ENCODE data around the gene KYAT1.

Gene KYAT1

GRCh38 chr9:128881884-128882676, at the start of gene KYAT1, which contains the start of gene LRRC8A:
Gene KYAT1, minus strand, starts transcription at chr9:128881950. Its CDS starts 36,545 bp downstream, at chr9:128845405.
Gene LRRC8A, plus strand, starts transcription at chr9:128882133. Its CDS starts 25,032 bp downstream, at chr9:128907165.
- peak; percentile 91 for DNase-seq

- no peak for DNase-seq
Observed at GRCh38 chr9:128929560-128929959, 47.8 kb upstream of the KYAT1 start.

GRCh38 chr9:128928624-128929023, 46.9 kb upstream of the KYAT1 start:
- DNase-seq, result no peak

- no peak for DNase-seq
Observed at GRCh38 chr9:128927731-128928411, 46.1 kb upstream of the KYAT1 start.

GRCh38 chr9:128923493-128923883, 41.7 kb upstream of the KYAT1 start:
- DNase-seq, result no peak

- DNase-seq, result no peak
Observed at GRCh38 chr9:128921881-128922763, 40.4 kb upstream of the KYAT1 start.

GRCh38 chr9:128920381-128921058, 38.8 kb upstream of the KYAT1 start, which contains the start of gene PHYHD1:
Gene PHYHD1, plus strand, starts transcription at chr9:128920982. Its CDS starts 1,342 bp downstream, at chr9:128922324.
- no peak for DNase-seq

GRCh38 chr9:128919402-128920089, 37.8 kb upstream of the KYAT1 start:
- DNase-seq, result no peak

- no peak for DNase-seq
Observed at GRCh38 chr9:128918921-128919320, 37.2 kb upstream of the KYAT1 start.

GRCh38 chr9:128917151-128917849, 35.5 kb upstream of the KYAT1 start:
- DNase-seq, result no peak

GRCh38 chr9:128916745-128917144, 35.0 kb upstream of the KYAT1 start:
- DNase-seq, result no peak

- no peak for DNase-seq
Observed at GRCh38 chr9:128916204-128916603, 34.5 kb upstream of the KYAT1 start.

GRCh38 chr9:128913995-128914772, 32.4 kb upstream of the KYAT1 start:
- no peak for DNase-seq

GRCh38 chr9:128913048-128913900, 31.5 kb upstream of the KYAT1 start:
- DNase-seq, result no peak

GRCh38 chr9:128912270-128912853, 30.6 kb upstream of the KYAT1 start:
- no peak for DNase-seq

GRCh38 chr9:128911529-128912035, 29.8 kb upstream of the KYAT1 start:
- DNase-seq, result no peak

GRCh38 chr9:128910906-128911305, 29.2 kb upstream of the KYAT1 start:
- no peak for DNase-seq

- no peak for DNase-seq
Observed at GRCh38 chr9:128909859-128910258, 28.1 kb upstream of the KYAT1 start.

GRCh38 chr9:128908372-128908771, 26.6 kb upstream of the KYAT1 start:
- DNase-seq, result no peak

Data from GF-D8 (cell line).